H1 (cell line): ENCODE data around the gene FEV. TPM values are rescaled to one million over a fixed set of nuclear protein-coding genes. Genes with fewer than 3 reads are reported as not detected.
A peak's percentile ranks its signal among the peaks of the same experiment; 100 is the strongest.

ENCODE experiments used
- BACH1 ChIP-seq: IDR thresholded peaks from 2 replicates; pipeline ENCODE4 v1.6.1; 2012; ENCODE audit warnings: low read length, improper control_type of control experiment
- CBX8 ChIP-seq: fragments of 300-800, 300-1000 bp; sonication (generic); IDR thresholded peaks from 2 replicates; pipeline ENCODE4 v1.7.1; 2016; ENCODE audit warnings: low read depth, low read length, borderline replicate concordance
- EZH2 ChIP-seq: fragments of 200-600 bp; sonication (generic); IDR thresholded peaks from 2 replicates; pipeline ENCODE4 v1.7.1; 2012; ENCODE audit warnings: low read depth, mild to moderate bottlenecking, moderate library complexity, low read length, inconsistent platforms; ENCODE audit not compliant: severe bottlenecking
- HDAC2 ChIP-seq, 2 experiments: fragments of 300-600 bp in 1 of 2; sonication (generic) in 1 of 2; IDR thresholded peaks; 2 replicates each; pipeline ENCODE4 v1.6.1; 2011 to 2012; ENCODE audit warnings: low read depth in 2 of 2, low read length in 2 of 2, mild to moderate bottlenecking in 2 of 2, moderate library complexity in 2 of 2, borderline replicate concordance in 1 of 2, inconsistent platforms in 1 of 2
- HDAC6 ChIP-seq: IDR thresholded peaks from one replicate; pipeline ENCODE4 v1.7.1; 2012; ENCODE audit warnings: low read depth, mild to moderate bottlenecking, inconsistent platforms, low read length, moderate library complexity
- JUND ChIP-seq: IDR thresholded peaks from 2 replicates; pipeline ENCODE4 v1.6.1; 2011; ENCODE audit warnings: mild to moderate bottlenecking, improper control_type of control experiment, low read length
- KDM1A ChIP-seq: fragments of 200-600, 300-600 bp; sonication (generic); IDR thresholded peaks from 2 replicates; pipeline ENCODE4 v1.7.1; 2016; ENCODE audit warnings: mild to moderate bottlenecking, low read length, borderline replicate concordance
- PHF8 ChIP-seq: fragments of 200-600 bp; sonication (generic); conservative IDR thresholded peaks from 2 replicates; pipeline ENCODE4 v1.7.1; 2012; ENCODE audit warnings: low read depth, mild to moderate bottlenecking, inconsistent platforms, low read length, moderate library complexity
- POU5F1 ChIP-seq: IDR thresholded peaks from 2 replicates; pipeline ENCODE4 v1.6.1; 2011; ENCODE audit warnings: low read depth, mild to moderate bottlenecking, low read length, moderate library complexity
- SAP30 ChIP-seq: fragments of 300-600 bp; sonication (generic); IDR thresholded peaks from 2 replicates; pipeline ENCODE4 v1.7.1; 2012; ENCODE audit warnings: low read length, moderate library complexity, mild to moderate bottlenecking, inconsistent platforms; ENCODE audit not compliant: insufficient read depth, insufficient replicate concordance
- polyA plus RNA-seq, 7 experiments: library from polyadenylated mRNA; depleted of rRNA in 3 of 7; stranded (reverse) in 5 of 7; unstranded in 2 of 7; fragments of >200 nt in 5 of 7; fragments of 200-250 nt in 2 of 7; gene quantifications; 1 replicate in 5 of 7; 2 replicates in 1 of 7; 4 replicates in 1 of 7; pipeline versions ENCODE4 v1.2.1 to v1.2.3, GENCODE V29; 2011 to 2013; ENCODE audit warnings: missing spikeins in 2 of 7, mixed read lengths in 2 of 7
- total RNA-seq: library from RNA; stranded (reverse); fragmentation: NEBNext Ultra II Directional; extraction: Animal tissue kit (Norgen Biotek cat#: 25700); gene quantifications from 2 replicates; pipeline ENCODE4 v1.2.1, GENCODE V29; 2021
- TF ChIP-seq, protein P1 (sequence below), 3 experiments: IDR thresholded peaks; 1 replicate in 2 of 3; 2 replicates in 1 of 3; pipeline versions ENCODE4 v1.5.1 to v1.6.1; 2011; ENCODE audit warnings: low read length in 3 of 3, mild to moderate bottlenecking in 3 of 3, inconsistent platforms in 2 of 3, low read depth in 1 of 3, moderate library complexity in 1 of 3; ENCODE audit not compliant: insufficient read depth in 1 of 3; ENCODE audit errors: control extremely low read depth in 1 of 3
- TF ChIP-seq, protein P2 (sequence below): IDR thresholded peaks from 2 replicates; pipeline ENCODE4 v1.6.1; 2012; ENCODE audit warnings: inconsistent platforms
- TF ChIP-seq, protein P3 (sequence below): IDR thresholded peaks from 2 replicates; pipeline ENCODE4 v1.6.1; 2012; ENCODE audit warnings: low read length, inconsistent platforms

Gene FEV
- total and polyA plus RNA-seq, 2 of the 8 experiments (the other 6 are each of a cell fraction or from before 2014, with no cell fraction given), result not detected

DNA sequence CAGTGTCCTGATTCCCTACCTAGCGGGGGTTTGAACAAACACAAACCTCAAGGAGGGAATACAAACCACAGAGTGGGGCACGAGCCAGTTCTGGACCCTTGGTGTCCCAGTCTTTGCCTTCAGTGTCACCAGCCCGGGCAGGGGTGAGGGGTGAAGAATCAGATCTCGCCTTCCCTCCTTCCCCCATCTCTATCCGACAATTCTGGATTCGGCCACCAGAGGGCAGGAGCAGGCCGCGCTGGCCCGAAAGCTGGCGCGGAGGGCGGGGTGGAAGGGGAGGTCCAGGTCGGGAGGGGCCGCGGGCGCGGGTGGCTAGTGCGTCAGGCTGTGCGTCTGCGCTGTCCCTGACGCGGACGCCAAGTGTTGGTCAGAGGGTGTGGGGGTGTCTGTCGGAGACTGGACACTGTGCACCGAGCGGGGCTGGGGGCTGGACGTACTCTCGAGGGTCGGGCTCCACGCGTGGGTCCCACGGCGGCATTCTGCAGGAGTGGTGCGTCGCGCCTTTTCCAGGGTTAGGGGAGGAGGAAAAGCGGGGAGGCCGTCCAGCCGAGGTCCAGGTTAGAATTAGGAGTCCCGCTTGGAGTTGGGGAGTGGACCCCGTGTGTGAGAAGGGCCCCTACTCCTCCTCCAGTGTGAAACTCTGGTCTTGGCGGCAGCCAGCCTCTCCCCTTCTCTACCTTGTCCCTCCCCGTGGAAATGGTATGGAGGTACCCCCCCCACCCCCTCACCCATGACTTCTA, 11.2 kb upstream of the FEV start (continued):
- TF ChIP-seq HDAC2 (IDR thresholded peaks at IDR 0.05; ENCODE audit: borderline replicate concordance in 1 of 2, low read depth in 2 of 2, low read length in 2 of 2) (peak in 1 of 2 experiments; percentile 13; a peak in 1 of 4 replicates), HDAC6 (no peak), PHF8 (no peak), JUND (no peak), BACH1 (peak; percentile 52; the same call in 1 of the 2 replicates), CBX8 (no peak), KDM1A (no peak), EZH2 (peak; percentile 12), SAP30 (no peak), POU5F1 (no peak)
- TF ChIP-seq, protein P1, sequence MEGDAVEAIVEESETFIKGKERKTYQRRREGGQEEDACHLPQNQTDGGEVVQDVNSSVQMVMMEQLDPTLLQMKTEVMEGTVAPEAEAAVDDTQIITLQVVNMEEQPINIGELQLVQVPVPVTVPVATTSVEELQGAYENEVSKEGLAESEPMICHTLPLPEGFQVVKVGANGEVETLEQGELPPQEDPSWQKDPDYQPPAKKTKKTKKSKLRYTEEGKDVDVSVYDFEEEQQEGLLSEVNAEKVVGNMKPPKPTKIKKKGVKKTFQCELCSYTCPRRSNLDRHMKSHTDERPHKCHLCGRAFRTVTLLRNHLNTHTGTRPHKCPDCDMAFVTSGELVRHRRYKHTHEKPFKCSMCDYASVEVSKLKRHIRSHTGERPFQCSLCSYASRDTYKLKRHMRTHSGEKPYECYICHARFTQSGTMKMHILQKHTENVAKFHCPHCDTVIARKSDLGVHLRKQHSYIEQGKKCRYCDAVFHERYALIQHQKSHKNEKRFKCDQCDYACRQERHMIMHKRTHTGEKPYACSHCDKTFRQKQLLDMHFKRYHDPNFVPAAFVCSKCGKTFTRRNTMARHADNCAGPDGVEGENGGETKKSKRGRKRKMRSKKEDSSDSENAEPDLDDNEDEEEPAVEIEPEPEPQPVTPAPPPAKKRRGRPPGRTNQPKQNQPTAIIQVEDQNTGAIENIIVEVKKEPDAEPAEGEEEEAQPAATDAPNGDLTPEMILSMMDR (IDR thresholded peaks at IDR 0.05; ENCODE audit: control extremely low read depth in 1 of 3, insufficient read depth in 1 of 3, low read depth in 1 of 3, low read length in 3 of 3), result peak in 2 of 3 experiments; percentile 88; a peak in 3 of 4 replicates
- TF ChIP-seq, protein P2, sequence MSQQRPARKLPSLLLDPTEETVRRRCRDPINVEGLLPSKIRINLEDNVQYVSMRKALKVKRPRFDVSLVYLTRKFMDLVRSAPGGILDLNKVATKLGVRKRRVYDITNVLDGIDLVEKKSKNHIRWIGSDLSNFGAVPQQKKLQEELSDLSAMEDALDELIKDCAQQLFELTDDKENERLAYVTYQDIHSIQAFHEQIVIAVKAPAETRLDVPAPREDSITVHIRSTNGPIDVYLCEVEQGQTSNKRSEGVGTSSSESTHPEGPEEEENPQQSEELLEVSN, result 0 out of 2 replicates have a peak, but pooled peaks have one; percentile 20
- TF ChIP-seq, protein P3, sequence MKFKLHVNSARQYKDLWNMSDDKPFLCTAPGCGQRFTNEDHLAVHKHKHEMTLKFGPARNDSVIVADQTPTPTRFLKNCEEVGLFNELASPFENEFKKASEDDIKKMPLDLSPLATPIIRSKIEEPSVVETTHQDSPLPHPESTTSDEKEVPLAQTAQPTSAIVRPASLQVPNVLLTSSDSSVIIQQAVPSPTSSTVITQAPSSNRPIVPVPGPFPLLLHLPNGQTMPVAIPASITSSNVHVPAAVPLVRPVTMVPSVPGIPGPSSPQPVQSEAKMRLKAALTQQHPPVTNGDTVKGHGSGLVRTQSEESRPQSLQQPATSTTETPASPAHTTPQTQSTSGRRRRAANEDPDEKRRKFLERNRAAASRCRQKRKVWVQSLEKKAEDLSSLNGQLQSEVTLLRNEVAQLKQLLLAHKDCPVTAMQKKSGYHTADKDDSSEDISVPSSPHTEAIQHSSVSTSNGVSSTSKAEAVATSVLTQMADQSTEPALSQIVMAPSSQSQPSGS, result no peak
